IMR-90 (cell line): Measurements from ENCODE around the gene FSTL5.

Source experiments
- BHLHE40 ChIP-seq: fragments of 150-350 bp; IDR thresholded peaks from 2 replicates; pipeline ENCODE4 v1.6.1; 2016; ENCODE audit warnings: mild to moderate bottlenecking, low read depth, low read length
- CHD1 ChIP-seq: IDR thresholded peaks from 2 replicates; pipeline ENCODE4 v1.6.1; 2012; ENCODE audit warnings: low read depth, low read length, improper control_type of control experiment
- CTCF ChIP-seq: conservative IDR thresholded peaks from 2 replicates; pipeline ENCODE4 v1.5.1; 2012; ENCODE audit warnings: mild to moderate bottlenecking, low read depth, low read length, improper control_type of control experiment
- MAFK ChIP-seq: IDR thresholded peaks from 2 replicates; pipeline ENCODE4 v1.6.1; 2012; ENCODE audit warnings: low read depth, low read length, improper control_type of control experiment
- MAZ ChIP-seq: IDR thresholded peaks from 2 replicates; pipeline ENCODE4 v1.6.1; 2012; ENCODE audit warnings: low read depth, mild to moderate bottlenecking, low read length, improper control_type of control experiment, moderate library complexity, borderline replicate concordance
- MXI1 ChIP-seq: IDR thresholded peaks from 2 replicates; pipeline ENCODE4 v1.6.1; 2012; ENCODE audit warnings: low read depth, mild to moderate bottlenecking, low read length, moderate library complexity, borderline replicate concordance
- POLR2A ChIP-seq: IDR thresholded peaks from 2 replicates; pipeline ENCODE4 v1.6.1; 2012; ENCODE audit warnings: mild to moderate bottlenecking, low read depth, low read length
- RCOR1 ChIP-seq: IDR thresholded peaks from 2 replicates; pipeline ENCODE4 v1.6.1; 2012; ENCODE audit warnings: mild to moderate bottlenecking, low read length, improper control_type of control experiment; ENCODE audit not compliant: insufficient replicate concordance

DNA sequence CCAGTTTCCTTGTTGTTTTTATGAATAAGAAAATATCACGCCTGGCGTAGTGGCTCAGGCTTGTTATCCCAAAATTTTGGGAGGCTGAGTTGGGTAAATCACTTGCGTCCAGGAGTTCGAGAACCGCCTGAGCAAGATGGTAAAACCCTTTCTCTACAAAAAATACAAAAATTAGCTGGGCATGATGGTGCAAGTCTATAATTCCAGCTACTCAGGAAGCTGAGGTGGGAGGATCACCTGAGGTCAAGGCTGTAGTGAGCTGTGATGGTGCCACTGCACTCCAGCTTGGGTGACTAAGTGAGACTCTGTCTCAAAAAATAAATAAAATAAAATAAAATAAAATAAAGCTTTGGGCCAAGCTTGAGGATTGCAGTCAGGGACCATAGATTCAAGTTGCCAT lies 827.2 kb downstream of the FSTL5 start:
- TF ChIP-seq CTCF (no peak), POLR2A (no peak), BHLHE40 (no peak), MAFK (no peak), CHD1 (no peak), RCOR1 (no peak), MAZ (no peak), MXI1 (no peak)
